ENCODE data around the gene TMEM131L.
"Not testable (repeated sequence)": the region's sequence is repeated elsewhere in the genome, so short reads cannot be mapped to it uniquely, and the experiment has no call there.

TMEM131L gene

DNA sequence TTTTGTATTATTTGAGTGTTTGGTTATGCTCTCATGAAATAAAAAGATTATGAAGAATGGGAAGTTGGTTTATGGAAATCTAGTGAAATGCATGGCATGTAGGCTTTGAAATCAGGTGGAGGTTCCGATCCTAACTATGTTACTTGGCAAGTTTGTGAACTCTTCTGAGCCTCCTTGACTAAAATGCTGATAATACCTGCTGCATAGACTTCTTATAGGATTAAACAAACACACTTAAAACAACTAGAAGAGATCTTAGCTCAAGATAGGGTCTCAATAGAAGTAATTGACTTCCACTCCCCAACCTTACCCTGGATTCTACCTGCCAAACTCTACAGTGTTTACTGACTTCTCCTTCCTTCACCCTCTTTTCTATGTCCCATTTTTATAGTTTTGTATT is 195.7 kb downstream of the TMEM131L start:
- Histone ChIP-seq H3K4me1 (ENCODE audit: insufficient read depth, low read length, poor library complexity, severe bottlenecking) (no peaks in the 10 kb centered on the region), H4K20me1 (ENCODE audit: insufficient read depth, low read length, poor library complexity, severe bottlenecking) (no peaks in the 10 kb centered on the region), H3K9me3 (ENCODE audit: insufficient read depth, low read depth, low read length) (no peaks in the 10 kb centered on the region), H3K4me2 (ENCODE audit: low read depth, low read length, poor library complexity, severe bottlenecking) (no peak overlapping the region), H2AFZ (ENCODE audit: low read length) (no peak overlapping the region), H3F3A (ENCODE audit: low read depth) (no peaks in the 10 kb centered on the region), H3K27me3 (ENCODE audit: insufficient read depth, low read length, poor library complexity, severe bottlenecking) (no peaks in the 10 kb centered on the region), H3K9ac (ENCODE audit: low read depth, low read length, poor library complexity, severe bottlenecking) (no peak overlapping the region), H3K4me3 (ENCODE audit: low read length, poor library complexity, severe bottlenecking) (no peak overlapping the region), H3K9me2 (replicated peaks; ENCODE audit: low read depth, low read length) (no peaks in the 10 kb centered on the region), H3K36me3 (ENCODE audit: insufficient read depth, low read length) (no peaks in the 10 kb centered on the region), H3K79me2 (ENCODE audit: insufficient read depth, low read length) (no peaks in the 10 kb centered on the region)
- no peak for TF ChIP-seq EZH2phosphoT487 (IDR thresholded peaks at IDR 0.05; ENCODE audit: borderline replicate concordance)
- TF ChIP-seq, protein P1, sequence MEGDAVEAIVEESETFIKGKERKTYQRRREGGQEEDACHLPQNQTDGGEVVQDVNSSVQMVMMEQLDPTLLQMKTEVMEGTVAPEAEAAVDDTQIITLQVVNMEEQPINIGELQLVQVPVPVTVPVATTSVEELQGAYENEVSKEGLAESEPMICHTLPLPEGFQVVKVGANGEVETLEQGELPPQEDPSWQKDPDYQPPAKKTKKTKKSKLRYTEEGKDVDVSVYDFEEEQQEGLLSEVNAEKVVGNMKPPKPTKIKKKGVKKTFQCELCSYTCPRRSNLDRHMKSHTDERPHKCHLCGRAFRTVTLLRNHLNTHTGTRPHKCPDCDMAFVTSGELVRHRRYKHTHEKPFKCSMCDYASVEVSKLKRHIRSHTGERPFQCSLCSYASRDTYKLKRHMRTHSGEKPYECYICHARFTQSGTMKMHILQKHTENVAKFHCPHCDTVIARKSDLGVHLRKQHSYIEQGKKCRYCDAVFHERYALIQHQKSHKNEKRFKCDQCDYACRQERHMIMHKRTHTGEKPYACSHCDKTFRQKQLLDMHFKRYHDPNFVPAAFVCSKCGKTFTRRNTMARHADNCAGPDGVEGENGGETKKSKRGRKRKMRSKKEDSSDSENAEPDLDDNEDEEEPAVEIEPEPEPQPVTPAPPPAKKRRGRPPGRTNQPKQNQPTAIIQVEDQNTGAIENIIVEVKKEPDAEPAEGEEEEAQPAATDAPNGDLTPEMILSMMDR (conservative IDR thresholded peaks at IDR 0.05; ENCODE audit: low read length): no peak

DNA sequence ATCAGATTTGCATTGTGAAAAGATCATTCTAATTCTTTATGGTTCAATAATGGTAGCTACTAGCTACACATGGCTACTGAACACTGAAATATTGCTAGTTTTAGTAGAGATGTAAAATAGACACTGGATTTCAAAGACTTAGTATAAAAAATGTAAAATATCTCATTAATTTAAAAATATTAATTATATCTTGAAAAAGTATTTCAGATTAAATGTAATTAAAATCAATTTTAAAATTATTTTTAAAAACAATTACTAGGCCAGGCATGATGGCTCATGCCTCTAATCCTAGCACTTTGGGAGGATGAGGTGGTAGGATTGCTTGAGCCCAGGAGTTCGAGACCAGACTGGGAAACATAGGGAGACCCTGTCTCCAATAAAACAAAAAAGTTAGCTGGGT is 197.5 kb downstream of the TMEM131L start:
- no peaks in the 10 kb centered on the region for H3K4me1 ChIP-seq (ENCODE audit: insufficient read depth, low read length, poor library complexity, severe bottlenecking)
- H3K27me3 ChIP-seq (ENCODE audit: insufficient read depth, low read length, poor library complexity, severe bottlenecking): no peaks in the 10 kb centered on the region
- no peaks in the 10 kb centered on the region for H3K9me2 ChIP-seq (replicated peaks; ENCODE audit: low read depth, low read length)
- H3K9me3 ChIP-seq (ENCODE audit: insufficient read depth, low read depth, low read length): no peaks in the 10 kb centered on the region
- H3K9ac ChIP-seq (ENCODE audit: low read depth, low read length, poor library complexity, severe bottlenecking): no peak overlapping the region
- H3K4me2 ChIP-seq (ENCODE audit: low read depth, low read length, poor library complexity, severe bottlenecking): no peak overlapping the region
- H3K79me2 ChIP-seq (ENCODE audit: insufficient read depth, low read length): no peaks in the 10 kb centered on the region
- H4K20me1 ChIP-seq (ENCODE audit: insufficient read depth, low read length, poor library complexity, severe bottlenecking): no peaks in the 10 kb centered on the region
- no peaks in the 10 kb centered on the region for H3F3A ChIP-seq (ENCODE audit: low read depth)
- no peaks in the 10 kb centered on the region for H3K36me3 ChIP-seq (ENCODE audit: insufficient read depth, low read length)
- H2AFZ ChIP-seq (ENCODE audit: low read length): no peak overlapping the region
- no peak for TF ChIP-seq EZH2phosphoT487 (IDR thresholded peaks at IDR 0.05; ENCODE audit: borderline replicate concordance)
- TF ChIP-seq, protein P1 (conservative IDR thresholded peaks at IDR 0.05; ENCODE audit: low read length): no peak
- no peak overlapping the region for H3K4me3 ChIP-seq (ENCODE audit: low read length, poor library complexity, severe bottlenecking)

DNA sequence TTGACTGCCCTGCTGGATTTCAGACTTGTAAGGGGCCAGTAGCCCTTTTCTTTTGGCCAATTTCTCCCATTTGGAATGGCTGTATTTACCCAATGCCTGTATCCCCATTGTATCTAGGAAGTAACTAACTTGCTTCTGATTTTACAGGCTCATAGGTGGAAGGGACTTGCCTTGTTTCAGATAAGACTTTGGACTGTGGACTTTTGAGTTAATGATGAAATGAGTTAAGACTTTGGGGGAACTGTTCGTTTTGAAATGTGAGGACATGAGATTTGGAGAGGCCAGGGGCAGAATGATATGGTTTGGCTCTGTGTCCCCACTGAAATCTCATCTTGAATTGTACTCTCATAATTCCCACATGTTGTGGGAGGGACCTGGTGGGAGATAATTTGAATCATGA is 200.3 kb downstream of the TMEM131L start:
- not testable (repeated sequence) for H3F3A ChIP-seq (ENCODE audit: low read depth); H3K79me2 ChIP-seq (ENCODE audit: insufficient read depth, low read length); H3K9me2 ChIP-seq (replicated peaks; ENCODE audit: low read depth, low read length); H3K4me3 ChIP-seq (ENCODE audit: low read length, poor library complexity, severe bottlenecking); H3K9ac ChIP-seq (ENCODE audit: low read depth, low read length, poor library complexity, severe bottlenecking); H3K9me3 ChIP-seq (ENCODE audit: insufficient read depth, low read depth, low read length); H3K4me2 ChIP-seq (ENCODE audit: low read depth, low read length, poor library complexity, severe bottlenecking); H4K20me1 ChIP-seq (ENCODE audit: insufficient read depth, low read length, poor library complexity, severe bottlenecking); H3K27me3 ChIP-seq (ENCODE audit: insufficient read depth, low read length, poor library complexity, severe bottlenecking); H3K4me1 ChIP-seq (ENCODE audit: insufficient read depth, low read length, poor library complexity, severe bottlenecking); H3K36me3 ChIP-seq (ENCODE audit: insufficient read depth, low read length); H2AFZ ChIP-seq (ENCODE audit: low read length)

DNA sequence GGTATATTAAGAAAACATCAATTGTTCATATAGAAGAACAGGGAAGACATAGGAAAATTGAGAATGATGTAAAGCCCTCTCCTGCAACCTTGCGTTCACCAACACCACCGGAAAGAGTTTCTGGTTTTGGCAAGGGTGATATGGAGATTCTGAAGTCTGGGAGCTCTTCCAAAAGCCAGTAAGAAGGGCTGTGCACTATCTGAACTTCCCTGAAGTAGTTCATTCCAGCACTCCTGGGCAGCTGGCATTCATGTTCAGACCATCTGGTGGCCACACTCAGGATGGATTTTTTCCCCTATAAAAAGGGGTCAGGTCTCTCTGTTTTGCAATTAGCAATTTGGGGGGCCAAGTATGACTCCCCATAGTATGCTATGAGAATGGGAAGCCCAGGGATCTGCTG is 202.5 kb downstream of the TMEM131L start:
- no peaks in the 10 kb centered on the region for H4K20me1 ChIP-seq (ENCODE audit: insufficient read depth, low read length, poor library complexity, severe bottlenecking)
- H3K79me2 ChIP-seq (ENCODE audit: insufficient read depth, low read length): no peaks in the 10 kb centered on the region
- H3K36me3 ChIP-seq (ENCODE audit: insufficient read depth, low read length): no peaks in the 10 kb centered on the region
- no peaks in the 10 kb centered on the region for H3K4me1 ChIP-seq (ENCODE audit: insufficient read depth, low read length, poor library complexity, severe bottlenecking)
- no peak overlapping the region for H3K9ac ChIP-seq (ENCODE audit: low read depth, low read length, poor library complexity, severe bottlenecking)
- no peak overlapping the region for H3K4me3 ChIP-seq (ENCODE audit: low read length, poor library complexity, severe bottlenecking)
- no peaks in the 10 kb centered on the region for H3K9me3 ChIP-seq (ENCODE audit: insufficient read depth, low read depth, low read length)
- no peaks in the 10 kb centered on the region for H3K9me2 ChIP-seq (replicated peaks; ENCODE audit: low read depth, low read length)
- H3K4me2 ChIP-seq (ENCODE audit: low read depth, low read length, poor library complexity, severe bottlenecking): no peak overlapping the region
- TF ChIP-seq EZH2phosphoT487 (IDR thresholded peaks at IDR 0.05; ENCODE audit: borderline replicate concordance): no peak
- TF ChIP-seq, protein P1 (conservative IDR thresholded peaks at IDR 0.05; ENCODE audit: low read length): no peak
- no peak overlapping the region for H2AFZ ChIP-seq (ENCODE audit: low read length)
- H3K27me3 ChIP-seq (ENCODE audit: insufficient read depth, low read length, poor library complexity, severe bottlenecking): no peaks in the 10 kb centered on the region
- H3F3A ChIP-seq (ENCODE audit: low read depth): no peaks in the 10 kb centered on the region
